GM18526 (cell line): ENCODE measurements around the gene NR5A1.

ENCODE experiments used
- POLR2A ChIP-seq: IDR thresholded peaks from 3 replicates; pipeline ENCODE4 v1.6.1; 2011; ENCODE audit not compliant: insufficient read length; ENCODE audit errors: extremely low read depth

NR5A1 gene

GRCh38 chr9:124506931-124507879, at the start of gene NR5A1:
Gene NR5A1 (minus strand): TSS chr9:124507399. CDS start chr9:124503395, 4,004 bp downstream.
- no peak for TF ChIP-seq POLR2A

- TF ChIP-seq POLR2A: no peak
Measured at GRCh38 chr9:124555043-124555442, 47.8 kb upstream of the NR5A1 start.

- no peak for TF ChIP-seq POLR2A
Measured at GRCh38 chr9:124553738-124554137, 46.5 kb upstream of the NR5A1 start.

- TF ChIP-seq POLR2A: no peak
Measured at GRCh38 chr9:124552273-124552605, 45.0 kb upstream of the NR5A1 start.

GRCh38 chr9:124551472-124552272, 44.5 kb upstream of the NR5A1 start:
- TF ChIP-seq POLR2A: no peak

- no peak for TF ChIP-seq POLR2A
Measured at GRCh38 chr9:124550072-124550471, 42.9 kb upstream of the NR5A1 start.

- no peak for TF ChIP-seq POLR2A
Measured at GRCh38 chr9:124549016-124549415, 41.8 kb upstream of the NR5A1 start.

- no peak for TF ChIP-seq POLR2A
Measured at GRCh38 chr9:124544535-124544934, 37.3 kb upstream of the NR5A1 start.

- no peak for TF ChIP-seq POLR2A
Measured at GRCh38 chr9:124541824-124542223, 34.6 kb upstream of the NR5A1 start.

- TF ChIP-seq POLR2A: no peak
Measured at GRCh38 chr9:124537926-124538325, 30.7 kb upstream of the NR5A1 start.

GRCh38 chr9:124535846-124536245, 28.6 kb upstream of the NR5A1 start:
- TF ChIP-seq POLR2A: no peak

GRCh38 chr9:124532897-124533296, 25.7 kb upstream of the NR5A1 start:
- no peak for TF ChIP-seq POLR2A

GRCh38 chr9:124531115-124531514, 23.9 kb upstream of the NR5A1 start:
- TF ChIP-seq POLR2A: no peak

GRCh38 chr9:124530246-124530645, 23.0 kb upstream of the NR5A1 start:
- TF ChIP-seq POLR2A: no peak

GRCh38 chr9:124527781-124528180, 20.6 kb upstream of the NR5A1 start:
- no peak for TF ChIP-seq POLR2A

- no peak for TF ChIP-seq POLR2A
Measured at GRCh38 chr9:124526174-124526573, 19.0 kb upstream of the NR5A1 start.
